ENCODE results near the gene MAIP1.

The MAIP1 gene

DNA sequence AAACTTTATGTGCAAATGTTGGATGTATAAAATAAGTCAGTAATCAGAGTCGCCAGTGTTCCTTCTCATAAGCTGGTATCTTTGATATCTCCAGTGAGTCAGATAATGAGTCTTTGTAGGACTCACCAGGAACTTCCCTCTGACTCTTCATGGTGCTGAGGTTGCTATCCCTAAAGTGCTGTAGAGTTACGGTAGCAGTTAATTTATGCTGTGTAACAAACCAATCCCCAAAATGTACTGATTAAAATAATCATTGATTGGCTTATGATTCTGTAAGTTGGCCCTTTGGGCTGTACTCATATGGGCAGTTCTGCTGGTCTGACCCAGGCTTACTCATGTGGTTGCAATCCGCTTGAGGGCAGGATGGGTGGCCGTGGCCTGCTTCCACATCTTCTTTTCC lies 43.8 kb downstream of the MAIP1 start:
- TF ChIP-seq CTCF (conservative IDR thresholded peaks at IDR 0.05) (no peak), ZFX (IDR thresholded peaks at IDR 0.05) (no peak)
- H3K27ac ChIP-seq, result no peak overlapping the region

- H3K27ac ChIP-seq, result no peak overlapping the region
Observed at GRCh38 chr2:200000444-200001163, 45.2 kb downstream of the MAIP1 start.

DNA sequence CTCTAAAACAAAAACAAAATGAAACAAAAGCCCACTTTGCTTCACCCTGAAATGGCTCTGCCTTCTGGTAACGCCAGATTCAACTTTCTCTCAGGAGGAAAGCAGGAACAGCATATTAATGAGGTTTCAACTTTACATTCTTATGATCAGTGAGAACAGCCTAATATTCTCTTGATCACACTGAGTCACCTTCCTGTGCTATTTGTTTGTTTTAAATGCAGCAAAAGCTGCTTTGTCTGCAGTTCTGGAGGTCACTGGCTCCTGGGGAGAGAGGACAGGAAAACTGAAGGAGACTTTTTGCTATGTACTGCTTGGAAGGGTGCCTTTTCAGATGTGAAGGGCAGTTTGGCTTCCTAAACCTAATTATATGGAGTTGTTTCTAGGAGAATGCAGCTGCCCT lies 48.1 kb downstream of the MAIP1 start:
- no peak overlapping the region for H3K27ac ChIP-seq
- TF ChIP-seq CTCF (conservative IDR thresholded peaks at IDR 0.05), result no peak
- no peak for TF ChIP-seq ZFX (IDR thresholded peaks at IDR 0.05)

More at GRCh38 chr2:200000444-200001163, 45.2 kb downstream of the MAIP1 start:
- TF ChIP-seq CTCF (conservative IDR thresholded peaks at IDR 0.05), result no peak
- TF ChIP-seq ZFX (IDR thresholded peaks at IDR 0.05), result no peak

GRCh38 chr2:200005675-200006074 lies 50.3 kb downstream of the MAIP1 start:
- TF ChIP-seq CTCF (conservative IDR thresholded peaks at IDR 0.05), result no peak
- no peak for TF ChIP-seq ZFX (IDR thresholded peaks at IDR 0.05)
- H3K27ac ChIP-seq, result no peak overlapping the region

GRCh38 chr2:200007306-200007705 lies 51.9 kb downstream of the MAIP1 start:
- no peak overlapping the region for H3K27ac ChIP-seq
- TF ChIP-seq CTCF (conservative IDR thresholded peaks at IDR 0.05) (no peak), ZFX (IDR thresholded peaks at IDR 0.05) (no peak)

GRCh38 chr2:200012401-200012800 lies 57.0 kb downstream of the MAIP1 start:
- no peak overlapping the region for H3K27ac ChIP-seq
- TF ChIP-seq CTCF (conservative IDR thresholded peaks at IDR 0.05) (no peak), ZFX (IDR thresholded peaks at IDR 0.05) (no peak)

All from C4-2B (cell line).